Peyer's patch (tissue), 4 donors: ENCODE results near the gene KCTD15. TPM values are rescaled to one million over a fixed set of nuclear protein-coding genes. Genes with fewer than 3 reads are reported as not detected.

Source experiments
- DNase-seq, 3 donors: peaks; one replicate each; pipeline ENCODE4 v3.0.0-alpha.2; 2017 to 2019
- H3K27ac ChIP-seq, 4 donors: fragments of 200-600 bp; sonication (generic); one replicate each; pipeline ENCODE4 v1.5.1; 2016 to 2019
- H3K27me3 ChIP-seq, 2 donors: fragments of 200-600 bp; sonication (generic); one replicate each; pipeline ENCODE4 v1.5.1; 2019
- H3K36me3 ChIP-seq, 3 donors: fragments of 200-600 bp; sonication (generic); one replicate each; pipeline ENCODE4 v1.5.1; 2016 to 2019
- H3K4me1 ChIP-seq, 4 donors: fragments of 200-600 bp; sonication (generic); one replicate each; pipeline ENCODE4 v1.5.1; 2016 to 2019
- H3K4me3 ChIP-seq, 4 donors: fragments of 200-600 bp; sonication (generic); 1 replicate in 3 of 4; 2 replicates in 1 of 4; pipeline ENCODE4 v1.5.1; 2016 to 2019; ENCODE audit warnings: mild to moderate bottlenecking in 1 of 4
- H3K9me3 ChIP-seq, 4 donors: fragments of 200-600 bp; sonication (generic); one replicate each; pipeline ENCODE4 v1.5.1; 2016 to 2019; ENCODE audit warnings: mild to moderate bottlenecking in 1 of 4
- CTCF ChIP-seq, 6 experiments: fragments of 450-650 bp in 4 of 6; fragments of 200-600 bp in 2 of 6; sonication (generic) in 1 of 6; IDR thresholded peaks; one replicate each; pipeline ENCODE4 v1.5.1; 2017 to 2019; ENCODE audit warnings: antibody characterized with exemption in 6 of 6, mild to moderate bottlenecking in 3 of 6, moderate library complexity in 1 of 6
- POLR2A ChIP-seq, 2 donors: fragments of 450-650 bp; IDR thresholded peaks; one replicate each; pipeline ENCODE4 v1.5.1; 2017; ENCODE audit warnings: antibody characterized with exemption in 2 of 2, mild to moderate bottlenecking in 2 of 2, moderate library complexity in 2 of 2
- total RNA-seq, 4 donors: library from RNA; depleted of rRNA; stranded (reverse); fragments of >200 nt; gene quantifications; one replicate each; pipeline ENCODE4 v1.1.0, GENCODE V29; 2016

KCTD15 gene
- total RNA-seq, 4 donors from 2014 or later: 5.4 to 33.5 (median 21.6) TPM

- Histone ChIP-seq H3K4me3 (no peak overlapping the region), H3K27ac (no peak overlapping the region), H3K27me3 (no peaks in the 10 kb centered on the region), H3K9me3 (no peaks in the 10 kb centered on the region), H3K4me1 (no peaks in the 10 kb centered on the region), H3K36me3 (no peaks in the 10 kb centered on the region)
- TF ChIP-seq POLR2A (IDR thresholded peaks at IDR 0.05) (no peak), CTCF (IDR thresholded peaks at IDR 0.05) (no peak)
- no peak for DNase-seq
Observed at GRCh38 chr19:33750587-33751435, 45.9 kb upstream of the KCTD15 start.

GRCh38 chr19:33751436-33751770, 45.3 kb upstream of the KCTD15 start:
- H3K27ac ChIP-seq: no peak overlapping the region
- H3K4me1 ChIP-seq: no peaks in the 10 kb centered on the region
- TF ChIP-seq CTCF (IDR thresholded peaks at IDR 0.05) (no peak), POLR2A (IDR thresholded peaks at IDR 0.05) (no peak)
- H3K4me3 ChIP-seq: no peak overlapping the region
- DNase-seq: no peak
- no peaks in the 10 kb centered on the region for H3K9me3 ChIP-seq
- no peaks in the 10 kb centered on the region for H3K27me3 ChIP-seq
- no peaks in the 10 kb centered on the region for H3K36me3 ChIP-seq

GRCh38 chr19:33752018-33752800, 44.5 kb upstream of the KCTD15 start:
- no peak overlapping the region for H3K4me3 ChIP-seq
- no peaks in the 10 kb centered on the region for H3K4me1 ChIP-seq
- H3K27ac ChIP-seq: no peak overlapping the region
- no peaks in the 10 kb centered on the region for H3K9me3 ChIP-seq
- H3K36me3 ChIP-seq: no peaks in the 10 kb centered on the region
- H3K27me3 ChIP-seq: no peaks in the 10 kb centered on the region
- TF ChIP-seq POLR2A (IDR thresholded peaks at IDR 0.05) (no peak), CTCF (IDR thresholded peaks at IDR 0.05) (no peak)
- no peak for DNase-seq

GRCh38 chr19:33752945-33753344, 43.7 kb upstream of the KCTD15 start:
- H3K27ac ChIP-seq: no peak overlapping the region
- no peak for DNase-seq
- H3K4me3 ChIP-seq: no peak overlapping the region
- H3K9me3 ChIP-seq: no peaks in the 10 kb centered on the region
- no peak for TF ChIP-seq CTCF (IDR thresholded peaks at IDR 0.05)
- no peak for TF ChIP-seq POLR2A (IDR thresholded peaks at IDR 0.05)
- no peaks in the 10 kb centered on the region for H3K36me3 ChIP-seq
- H3K4me1 ChIP-seq: no peaks in the 10 kb centered on the region
- H3K27me3 ChIP-seq: no peaks in the 10 kb centered on the region

GRCh38 chr19:33754361-33754760, 42.3 kb upstream of the KCTD15 start:
- no peak for TF ChIP-seq POLR2A (IDR thresholded peaks at IDR 0.05)
- no peak for TF ChIP-seq CTCF (IDR thresholded peaks at IDR 0.05)
- no peak overlapping the region for H3K27ac ChIP-seq
- H3K27me3 ChIP-seq: no peaks in the 10 kb centered on the region
- no peaks in the 10 kb centered on the region for H3K9me3 ChIP-seq
- H3K4me3 ChIP-seq: no peak overlapping the region
- no peaks in the 10 kb centered on the region for H3K4me1 ChIP-seq
- DNase-seq: no peak
- H3K36me3 ChIP-seq: no peaks in the 10 kb centered on the region
